ENCODE data around the gene ZBED3. TPM values are rescaled to one million over a fixed set of nuclear protein-coding genes. Genes with fewer than 3 reads are reported as not detected.

The ZBED3 gene
- total RNA-seq, 4 donors from 2014 or later: 5.4 to 15.0 (median 8.9) TPM

DNA sequence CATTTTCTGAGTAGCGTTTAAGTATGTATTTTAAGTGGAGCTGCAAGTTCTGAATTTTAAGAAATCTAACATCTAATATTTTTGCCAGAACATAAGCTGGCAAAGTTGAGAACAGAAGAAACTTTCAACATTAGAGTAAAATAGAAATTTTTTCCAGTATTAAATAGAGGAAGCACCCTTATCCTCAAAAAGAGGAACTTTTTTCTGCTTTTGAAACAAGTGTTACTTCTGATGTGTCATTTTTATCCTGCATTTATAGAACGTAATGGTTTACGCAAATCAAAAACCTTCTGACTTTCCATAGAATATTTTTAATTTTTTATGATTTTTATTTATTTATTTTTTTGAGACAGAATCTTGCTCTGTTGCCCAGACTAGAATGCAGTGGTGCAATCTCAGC is 21.8 kb downstream of the ZBED3 start:
- no peaks in the 10 kb centered on the region for H3K27me3 ChIP-seq
- DNase-seq (ENCODE audit: extremely low spot score): no peak
- H3K9me3 ChIP-seq: no peaks in the 10 kb centered on the region
- no peaks in the 10 kb centered on the region for H3K4me1 ChIP-seq
- TF ChIP-seq EP300 (IDR thresholded peaks at IDR 0.05) (no peak), POLR2A (IDR thresholded peaks at IDR 0.05; ENCODE audit: low read depth) (no peak), POLR2AphosphoS5 (IDR thresholded peaks at IDR 0.05) (no peak)
- TF ChIP-seq, protein P1, sequence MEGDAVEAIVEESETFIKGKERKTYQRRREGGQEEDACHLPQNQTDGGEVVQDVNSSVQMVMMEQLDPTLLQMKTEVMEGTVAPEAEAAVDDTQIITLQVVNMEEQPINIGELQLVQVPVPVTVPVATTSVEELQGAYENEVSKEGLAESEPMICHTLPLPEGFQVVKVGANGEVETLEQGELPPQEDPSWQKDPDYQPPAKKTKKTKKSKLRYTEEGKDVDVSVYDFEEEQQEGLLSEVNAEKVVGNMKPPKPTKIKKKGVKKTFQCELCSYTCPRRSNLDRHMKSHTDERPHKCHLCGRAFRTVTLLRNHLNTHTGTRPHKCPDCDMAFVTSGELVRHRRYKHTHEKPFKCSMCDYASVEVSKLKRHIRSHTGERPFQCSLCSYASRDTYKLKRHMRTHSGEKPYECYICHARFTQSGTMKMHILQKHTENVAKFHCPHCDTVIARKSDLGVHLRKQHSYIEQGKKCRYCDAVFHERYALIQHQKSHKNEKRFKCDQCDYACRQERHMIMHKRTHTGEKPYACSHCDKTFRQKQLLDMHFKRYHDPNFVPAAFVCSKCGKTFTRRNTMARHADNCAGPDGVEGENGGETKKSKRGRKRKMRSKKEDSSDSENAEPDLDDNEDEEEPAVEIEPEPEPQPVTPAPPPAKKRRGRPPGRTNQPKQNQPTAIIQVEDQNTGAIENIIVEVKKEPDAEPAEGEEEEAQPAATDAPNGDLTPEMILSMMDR (IDR thresholded peaks at IDR 0.05): no peak
- H3K36me3 ChIP-seq: peaks cover 29 to 66% (median 49%) of the 10 kb centered on the region in 4 donors
- no peak overlapping the region for H3K4me3 ChIP-seq
- H3K27ac ChIP-seq (replicated peaks in 1 of 4): no peak overlapping the region
- intact Hi-C loops (cut with DNase I): no loop called here
- WGBS: 87% methylated on average over 3 of the region's 3 CpGs

DNA sequence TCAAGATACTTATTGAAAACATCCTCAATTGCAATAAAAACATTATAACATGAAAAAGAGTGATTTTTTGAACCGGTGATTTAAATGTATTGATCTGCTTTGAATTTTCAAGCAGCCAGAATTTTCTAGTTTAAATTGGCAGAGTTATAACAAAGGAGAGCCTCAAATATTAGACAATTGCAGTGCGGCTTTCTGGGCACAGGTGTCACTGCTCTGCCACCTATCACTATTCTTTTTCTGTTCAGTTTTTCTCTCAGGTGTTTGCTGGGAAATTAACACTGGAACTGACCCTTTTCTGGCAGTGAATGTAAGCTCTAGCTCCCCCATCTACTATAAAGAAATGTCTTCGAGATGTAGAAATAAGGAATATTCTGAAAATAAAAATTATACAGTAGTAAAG is 23.0 kb downstream of the ZBED3 start:
- H3K4me3 ChIP-seq: no peak overlapping the region
- H3K36me3 ChIP-seq: peaks cover 39 to 78% (median 61%) of the 10 kb centered on the region in 4 donors
- TF ChIP-seq POLR2AphosphoS5 (IDR thresholded peaks at IDR 0.05): no peak
- H3K4me1 ChIP-seq: no peaks in the 10 kb centered on the region
- no peak for DNase-seq (ENCODE audit: extremely low spot score)
- no peak overlapping the region for H3K27ac ChIP-seq (replicated peaks in 1 of 4)
- WGBS: 88% methylated on average over 3 of the region's 3 CpGs
- no peaks in the 10 kb centered on the region for H3K27me3 ChIP-seq
- no peaks in the 10 kb centered on the region for H3K9me3 ChIP-seq
- intact Hi-C loops (cut with DNase I): no loop called here

DNA sequence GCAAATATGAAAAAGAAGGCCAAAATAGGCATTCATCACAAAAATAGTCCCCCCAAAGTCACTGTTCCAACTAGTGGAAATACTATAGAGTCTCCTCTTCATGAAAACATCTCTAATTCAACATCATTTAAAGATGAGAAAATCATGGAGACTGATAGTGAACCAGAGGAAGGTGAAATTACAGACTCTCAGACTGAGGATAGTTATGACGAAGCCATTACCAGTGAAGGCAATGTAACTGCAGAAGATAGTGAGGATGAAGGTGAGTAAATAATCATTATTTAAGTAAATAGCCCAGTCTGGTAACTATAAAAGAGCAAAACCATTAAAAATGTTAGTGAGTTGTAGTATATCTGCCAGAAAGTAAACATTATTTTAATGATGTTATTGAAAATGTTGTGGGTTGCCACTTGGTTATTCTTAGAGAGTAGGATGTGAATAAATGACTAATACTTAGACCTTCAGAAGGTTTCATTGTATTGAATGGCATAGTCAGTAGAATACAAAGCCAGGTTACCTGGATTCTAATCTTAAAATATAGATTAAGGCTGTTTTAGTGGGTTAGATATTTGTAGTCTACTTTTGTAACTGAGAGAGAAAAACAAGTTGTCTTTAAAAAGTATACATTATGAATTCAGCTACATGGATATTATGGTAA is 40.5 kb downstream of the ZBED3 start:
- WGBS: 100% methylated on average over 1 of the region's 1 CpG
- Histone ChIP-seq H3K9me3 (no peaks in the 10 kb centered on the region), H3K4me3 (no peak overlapping the region), H3K27me3 (no peaks in the 10 kb centered on the region), H3K4me1 (no peaks in the 10 kb centered on the region), H3K36me3 (peaks cover 14 to 63% (median 45%) of the 10 kb centered on the region in 4 donors), H3K27ac (replicated peaks in 1 of 4) (no peak overlapping the region)
- TF ChIP-seq, protein P1 (IDR thresholded peaks at IDR 0.05): no peak
- TF ChIP-seq POLR2AphosphoS5 (IDR thresholded peaks at IDR 0.05): no peak
- TF ChIP-seq POLR2A (IDR thresholded peaks at IDR 0.05; ENCODE audit: low read depth): no peak
- TF ChIP-seq EP300 (IDR thresholded peaks at IDR 0.05): no peak
- intact Hi-C loops (cut with DNase I): no loop called here
- DNase-seq (ENCODE audit: extremely low spot score): no peak

DNA sequence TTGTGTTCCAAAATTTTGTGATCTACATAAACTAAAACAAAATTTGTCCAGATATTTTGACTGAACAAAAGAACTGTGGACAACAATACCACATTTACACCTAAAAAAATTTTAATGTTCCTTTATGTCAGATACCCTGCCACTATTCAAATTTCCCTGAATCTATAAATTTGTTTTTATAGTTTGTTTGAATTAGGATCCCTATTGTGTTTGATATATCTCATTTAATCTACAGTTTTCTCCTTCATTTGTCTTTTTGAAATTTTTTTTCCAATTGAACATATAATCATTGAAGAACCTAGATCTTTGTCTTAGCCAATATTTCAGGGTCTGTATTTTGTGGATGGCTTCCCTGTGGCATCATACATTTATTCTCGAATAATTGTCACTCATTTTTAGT is 51.1 kb downstream of the ZBED3 start:
- Histone ChIP-seq H3K4me1 (peaks cover 9 to 28% (median 20%) of the 10 kb centered on the region in 4 donors), H3K36me3 (peaks cover 40 to 67% (median 46%) of the 10 kb centered on the region in 4 donors), H3K4me3 (no peak overlapping the region), H3K27me3 (no peaks in the 10 kb centered on the region), H3K9me3 (no peaks in the 10 kb centered on the region), H3K27ac (replicated peaks in 1 of 4) (no peak overlapping the region)
- intact Hi-C loops (cut with DNase I): no loop called here
- TF ChIP-seq POLR2A (IDR thresholded peaks at IDR 0.05; ENCODE audit: low read depth): no peak
- TF ChIP-seq POLR2AphosphoS5 (IDR thresholded peaks at IDR 0.05): no peak
- TF ChIP-seq EP300 (IDR thresholded peaks at IDR 0.05): no peak
- TF ChIP-seq, protein P1 (IDR thresholded peaks at IDR 0.05): no peak
- no peak for DNase-seq (ENCODE audit: extremely low spot score)
- 93% methylated on average over 1 of the region's 1 CpG for WGBS

DNA sequence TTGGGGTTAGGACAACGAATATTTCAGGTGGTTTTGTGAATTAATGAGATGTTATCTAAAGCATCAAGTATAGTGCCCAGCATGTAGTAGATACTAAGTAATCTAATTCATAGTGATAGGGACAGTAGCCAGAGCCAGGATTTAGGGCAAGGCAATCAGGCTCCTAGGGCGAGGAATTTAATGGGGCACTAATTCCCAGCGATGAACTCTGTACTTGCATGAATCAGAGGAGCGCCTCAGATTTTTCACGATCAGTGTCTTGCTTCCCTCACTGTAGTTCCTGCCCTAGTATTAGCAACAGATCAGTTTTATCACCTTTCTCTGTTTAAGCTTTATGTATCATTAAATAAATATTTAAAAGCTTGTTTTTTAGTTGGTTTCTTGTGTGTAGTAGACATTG is 53.7 kb downstream of the ZBED3 start:
- intact Hi-C loops (cut with DNase I): loop anchor here (5.0 kb wide), 1 partner anchor 44 kb away; no protein-coding TSS in a partner anchor

More for the DNA sequence above, 53.7 kb downstream of the ZBED3 start:
- Histone ChIP-seq H3K9me3 (no peaks in the 10 kb centered on the region), H3K4me3 (no peak overlapping the region), H3K4me1 (peaks cover 9 to 37% (median 31%) of the 10 kb centered on the region in 4 donors), H3K36me3 (peaks cover 24 to 41% (median 35%) of the 10 kb centered on the region in 4 donors), H3K27ac (replicated peaks in 1 of 4) (no peak overlapping the region), H3K27me3 (no peaks in the 10 kb centered on the region)
- DNase-seq (ENCODE audit: extremely low spot score): no peak
- TF ChIP-seq POLR2AphosphoS5 (IDR thresholded peaks at IDR 0.05) (no peak), POLR2A (IDR thresholded peaks at IDR 0.05; ENCODE audit: low read depth) (no peak), EP300 (IDR thresholded peaks at IDR 0.05) (no peak)
- TF ChIP-seq, protein P1 (IDR thresholded peaks at IDR 0.05): no peak
- 91% methylated on average over 5 of the region's 5 CpGs for WGBS

All from esophagus muscularis mucosa (tissue), 4 donors.